ENCODE results near the gene PCDHGB5. TPM values are rescaled to one million over a fixed set of nuclear protein-coding genes. Genes with fewer than 3 reads are reported as not detected.
"Not testable (repeated sequence)": the region's sequence is repeated elsewhere in the genome, so short reads cannot be mapped to it uniquely, and the experiment has no call there.

Gene PCDHGB5
- total RNA-seq, 1 donor from 2014 or later, result 27.2 TPM

- DNase-seq (ENCODE audit: extremely low read depth, low read depth, low spot score), result no peak
These were observed 12.0 kb downstream of the PCDHGB5 start for GRCh38 chr5:141409598-141410306.

- DNase-seq (ENCODE audit: extremely low read depth, low read depth, low spot score), result no peak
These were observed 13.8 kb downstream of the PCDHGB5 start for GRCh38 chr5:141411575-141411974.

- no peak for DNase-seq (ENCODE audit: extremely low read depth, low read depth, low spot score)
These were observed 15.2 kb downstream of the PCDHGB5 start, which contains the start of gene PCDHGA10 for GRCh38 chr5:141412854-141413539. Gene PCDHGA10, plus strand, starts transcription at chr5:141412987. Its CDS starts 189 bp downstream, at chr5:141413176.

- no peak for DNase-seq (ENCODE audit: extremely low read depth, low read depth, low spot score)
These were observed 15.9 kb downstream of the PCDHGB5 start for GRCh38 chr5:141413540-141414069.

- not testable (repeated sequence) for DNase-seq (ENCODE audit: extremely low read depth, low read depth, low spot score)
These were observed 17.0 kb downstream of the PCDHGB5 start for GRCh38 chr5:141414548-141415274.

- DNase-seq (ENCODE audit: extremely low read depth, low read depth, low spot score), result not testable (repeated sequence)
These were observed 17.5 kb downstream of the PCDHGB5 start for GRCh38 chr5:141415275-141415618.

- not testable (repeated sequence) for DNase-seq (ENCODE audit: extremely low read depth, low read depth, low spot score)
These were observed 19.9 kb downstream of the PCDHGB5 start, which contains the start of gene PCDHGB7 for GRCh38 chr5:141417494-141418172. Gene PCDHGB7, plus strand, starts transcription at chr5:141417677. Its CDS starts 183 bp downstream, at chr5:141417860.

GRCh38 chr5:141419074-141419880 lies 21.5 kb downstream of the PCDHGB5 start:
- no peak for DNase-seq (ENCODE audit: extremely low read depth, low read depth, low spot score)

GRCh38 chr5:141420855-141421488 lies 23.2 kb downstream of the PCDHGB5 start, which contains the start of gene PCDHGA11:
Gene PCDHGA11, plus strand, starts transcription at chr5:141421051. Its CDS starts 177 bp downstream, at chr5:141421228.
- no peak for DNase-seq (ENCODE audit: extremely low read depth, low read depth, low spot score)

- no peak for DNase-seq (ENCODE audit: extremely low read depth, low read depth, low spot score)
These were observed 23.7 kb downstream of the PCDHGB5 start for GRCh38 chr5:141421489-141421855.

- no peak for DNase-seq (ENCODE audit: extremely low read depth, low read depth, low spot score)
These were observed 25.1 kb downstream of the PCDHGB5 start for GRCh38 chr5:141422742-141423291.

GRCh38 chr5:141427783-141428426 lies 30.2 kb downstream of the PCDHGB5 start:
- no peak for DNase-seq (ENCODE audit: extremely low read depth, low read depth, low spot score)

GRCh38 chr5:141430332-141431113 lies 32.8 kb downstream of the PCDHGB5 start, which contains the start of gene PCDHGA12:
Gene PCDHGA12, plus strand, starts transcription at chr5:141430507. Its CDS starts 253 bp downstream, at chr5:141430760.
- DNase-seq (ENCODE audit: extremely low read depth, low read depth, low spot score), result no peak

- no peak for DNase-seq (ENCODE audit: extremely low read depth, low read depth, low spot score)
These were observed 33.5 kb downstream of the PCDHGB5 start for GRCh38 chr5:141431286-141431685.

- not testable (repeated sequence) for DNase-seq (ENCODE audit: extremely low read depth, low read depth, low spot score)
These were observed 34.6 kb downstream of the PCDHGB5 start for GRCh38 chr5:141432308-141432707.

- not testable (repeated sequence) for DNase-seq (ENCODE audit: extremely low read depth, low read depth, low spot score)
These were observed 35.0 kb downstream of the PCDHGB5 start for GRCh38 chr5:141432726-141433125.

- DNase-seq (ENCODE audit: extremely low read depth, low read depth, low spot score), result no peak
These were observed 36.3 kb downstream of the PCDHGB5 start for GRCh38 chr5:141434006-141434405.

All from glomerular endothelial cell (primary cell).